HG02642 (cell line): Measurements from ENCODE around the gene WDR74.
"Not testable (repeated sequence)": the region's sequence is repeated elsewhere in the genome, so short reads cannot be mapped to it uniquely, and the experiment has no call there.

Experiments used
- ATAC-seq: cut with Tn5 transposase; IDR thresholded peaks from one replicate; pipeline ENCODE4 v1.9.1; 2021; ENCODE audit warnings: mild to moderate bottlenecking; ENCODE audit not compliant: unreplicated experiment, poor library complexity

Gene WDR74

GRCh38 chr11:62839050-62839945 lies at the start of gene WDR74:
Gene WDR74 (minus strand): TSS chr11:62839590. CDS start chr11:62839570, 20 bp downstream.
- peak; percentile 50 for ATAC-seq

- ATAC-seq = no peak
Observed at GRCh38 chr11:62889126-62889483, 49.7 kb upstream of the WDR74 start.

GRCh38 chr11:62888406-62888805 lies 49.0 kb upstream of the WDR74 start:
- no peak for ATAC-seq

GRCh38 chr11:62885137-62885750 lies 45.9 kb upstream of the WDR74 start:
- ATAC-seq = no peak

- ATAC-seq = no peak
Observed at GRCh38 chr11:62883673-62884072, 44.3 kb upstream of the WDR74 start.

- no peak for ATAC-seq
Observed at GRCh38 chr11:62882788-62883501, 43.6 kb upstream of the WDR74 start.

GRCh38 chr11:62882431-62882749 lies 43.0 kb upstream of the WDR74 start:
- ATAC-seq = no peak

- peak; percentile 42 for ATAC-seq
Observed at GRCh38 chr11:62881579-62882430, 42.4 kb upstream of the WDR74 start.

- peak; percentile 74 for ATAC-seq
Observed at GRCh38 chr11:62880803-62881578, 41.6 kb upstream of the WDR74 start, which contains the start of gene SLC3A2. Gene SLC3A2 (plus strand): TSS chr11:62880896. CDS start chr11:62881024, 128 bp downstream.

- peak; percentile 25 for ATAC-seq
Observed at GRCh38 chr11:62880231-62880802, 40.9 kb upstream of the WDR74 start.

GRCh38 chr11:62879235-62879978 lies 40.0 kb upstream of the WDR74 start:
- no peak for ATAC-seq

- no peak for ATAC-seq
Observed at GRCh38 chr11:62876712-62877111, 37.3 kb upstream of the WDR74 start.

GRCh38 chr11:62875698-62876478 lies 36.5 kb upstream of the WDR74 start:
- no peak for ATAC-seq

GRCh38 chr11:62874851-62875250 lies 35.5 kb upstream of the WDR74 start:
- no peak for ATAC-seq

- ATAC-seq = no peak
Observed at GRCh38 chr11:62865635-62866034, 26.2 kb upstream of the WDR74 start.

- ATAC-seq = no peak
Observed at GRCh38 chr11:62863687-62864335, 24.4 kb upstream of the WDR74 start.

GRCh38 chr11:62861564-62862192 lies 22.3 kb upstream of the WDR74 start:
- not testable (repeated sequence) for ATAC-seq
